ENCODE results near the gene CARMIL1.

The CARMIL1 gene

DNA sequence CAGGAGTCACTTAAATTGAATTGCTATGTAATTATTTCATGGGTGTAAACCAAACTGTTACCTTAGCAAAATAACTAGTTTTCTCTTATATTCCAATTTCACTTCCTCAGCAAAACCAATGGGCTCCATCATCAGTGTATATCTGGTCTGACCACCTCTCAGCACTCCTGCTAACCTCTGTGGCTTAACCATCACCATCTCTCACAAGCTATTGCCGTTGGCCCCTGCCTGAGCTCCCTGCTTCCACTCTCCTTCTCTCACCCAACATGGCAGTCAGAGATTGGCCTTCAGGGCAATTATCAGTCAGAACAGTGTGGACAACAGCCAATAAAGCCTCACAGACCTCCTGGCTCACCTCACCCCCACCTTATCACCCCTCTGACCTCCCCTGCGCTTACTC is 124.0 kb downstream of the CARMIL1 start:
- DNase-seq (ENCODE audit: low read depth) = no peak
- TF ChIP-seq, protein P1, sequence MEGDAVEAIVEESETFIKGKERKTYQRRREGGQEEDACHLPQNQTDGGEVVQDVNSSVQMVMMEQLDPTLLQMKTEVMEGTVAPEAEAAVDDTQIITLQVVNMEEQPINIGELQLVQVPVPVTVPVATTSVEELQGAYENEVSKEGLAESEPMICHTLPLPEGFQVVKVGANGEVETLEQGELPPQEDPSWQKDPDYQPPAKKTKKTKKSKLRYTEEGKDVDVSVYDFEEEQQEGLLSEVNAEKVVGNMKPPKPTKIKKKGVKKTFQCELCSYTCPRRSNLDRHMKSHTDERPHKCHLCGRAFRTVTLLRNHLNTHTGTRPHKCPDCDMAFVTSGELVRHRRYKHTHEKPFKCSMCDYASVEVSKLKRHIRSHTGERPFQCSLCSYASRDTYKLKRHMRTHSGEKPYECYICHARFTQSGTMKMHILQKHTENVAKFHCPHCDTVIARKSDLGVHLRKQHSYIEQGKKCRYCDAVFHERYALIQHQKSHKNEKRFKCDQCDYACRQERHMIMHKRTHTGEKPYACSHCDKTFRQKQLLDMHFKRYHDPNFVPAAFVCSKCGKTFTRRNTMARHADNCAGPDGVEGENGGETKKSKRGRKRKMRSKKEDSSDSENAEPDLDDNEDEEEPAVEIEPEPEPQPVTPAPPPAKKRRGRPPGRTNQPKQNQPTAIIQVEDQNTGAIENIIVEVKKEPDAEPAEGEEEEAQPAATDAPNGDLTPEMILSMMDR (IDR thresholded peaks at IDR 0.05; ENCODE audit: control insufficient read depth, extremely low read depth, insufficient read depth) = no peak
- H3K4me3 ChIP-seq (ENCODE audit: low read depth, low read length) = no peak overlapping the region

DNA sequence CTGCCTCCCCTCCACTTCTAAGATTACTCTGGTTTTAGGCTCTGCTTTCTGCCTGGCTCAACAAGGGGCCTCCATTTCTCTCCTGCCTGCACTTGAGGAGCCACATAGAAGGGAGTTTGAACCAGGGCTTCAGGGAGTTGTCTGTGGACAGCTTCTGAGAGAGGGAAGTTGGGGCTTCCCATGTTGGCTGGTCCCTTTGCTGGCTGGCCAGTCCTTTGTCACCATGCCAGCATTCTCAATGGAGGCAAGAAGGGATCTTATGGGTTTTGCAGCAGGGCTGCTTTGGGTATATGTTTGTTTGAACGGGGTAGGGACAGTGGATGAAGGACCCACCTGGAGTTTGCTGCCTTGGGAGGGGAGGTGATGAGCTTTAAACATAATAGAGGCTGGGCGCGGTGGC is 124.9 kb downstream of the CARMIL1 start:
- no peak overlapping the region for H3K4me3 ChIP-seq (ENCODE audit: low read depth, low read length)
- TF ChIP-seq, protein P1 (IDR thresholded peaks at IDR 0.05; ENCODE audit: control insufficient read depth, extremely low read depth, insufficient read depth) = no peak
- no peak for DNase-seq (ENCODE audit: low read depth)

DNA sequence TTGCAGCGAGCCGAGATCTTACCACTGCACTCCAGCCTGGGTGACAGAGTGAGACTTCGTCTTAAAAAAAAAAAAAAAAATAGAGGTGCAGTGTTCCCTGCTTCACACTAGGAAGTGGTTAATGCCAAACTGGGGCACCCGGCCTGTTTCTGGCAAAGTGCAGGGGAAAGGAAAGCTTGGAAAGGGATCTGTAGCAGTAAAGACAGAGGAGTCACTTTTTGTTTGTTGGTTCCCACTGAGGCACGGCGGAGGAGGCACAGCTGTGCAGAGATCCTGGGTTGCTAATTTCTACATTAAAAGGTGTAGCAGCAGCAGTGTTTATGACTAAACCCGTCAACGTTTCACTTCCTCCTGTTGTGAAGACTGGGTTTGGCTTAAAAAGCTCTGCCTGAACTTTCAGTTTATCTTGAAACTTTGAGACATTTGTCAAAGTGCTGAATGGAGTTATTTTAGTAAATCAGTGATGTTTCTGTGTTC is 125.6 kb downstream of the CARMIL1 start:
- DNase-seq (ENCODE audit: low read depth) = no peak
- TF ChIP-seq, protein P1 (IDR thresholded peaks at IDR 0.05; ENCODE audit: control insufficient read depth, extremely low read depth, insufficient read depth) = no peak
- H3K4me3 ChIP-seq (ENCODE audit: low read depth, low read length) = no peak overlapping the region

DNA sequence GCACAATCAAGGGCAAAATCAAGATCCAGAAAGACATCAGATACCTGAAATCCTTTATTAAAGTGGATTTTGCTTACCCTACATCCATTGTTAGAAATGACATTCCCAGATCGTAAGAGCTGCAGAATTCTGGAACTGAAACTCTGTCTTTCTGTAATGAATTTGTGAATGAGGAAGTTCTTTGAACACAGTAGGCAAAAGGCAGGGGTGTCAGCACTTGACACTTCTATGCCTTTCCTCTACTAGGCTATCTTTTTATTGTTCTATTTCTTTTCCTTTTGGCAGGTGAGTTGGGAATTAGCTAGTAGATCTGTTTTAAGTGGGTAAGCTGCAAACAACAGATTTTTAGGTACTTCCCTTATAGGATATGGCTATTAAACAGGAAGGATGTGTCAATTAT is 126.3 kb downstream of the CARMIL1 start:
- TF ChIP-seq, protein P1 (IDR thresholded peaks at IDR 0.05; ENCODE audit: control insufficient read depth, extremely low read depth, insufficient read depth) = no peak
- H3K4me3 ChIP-seq (ENCODE audit: low read depth, low read length) = no peak overlapping the region
- DNase-seq (ENCODE audit: low read depth) = no peak

DNA sequence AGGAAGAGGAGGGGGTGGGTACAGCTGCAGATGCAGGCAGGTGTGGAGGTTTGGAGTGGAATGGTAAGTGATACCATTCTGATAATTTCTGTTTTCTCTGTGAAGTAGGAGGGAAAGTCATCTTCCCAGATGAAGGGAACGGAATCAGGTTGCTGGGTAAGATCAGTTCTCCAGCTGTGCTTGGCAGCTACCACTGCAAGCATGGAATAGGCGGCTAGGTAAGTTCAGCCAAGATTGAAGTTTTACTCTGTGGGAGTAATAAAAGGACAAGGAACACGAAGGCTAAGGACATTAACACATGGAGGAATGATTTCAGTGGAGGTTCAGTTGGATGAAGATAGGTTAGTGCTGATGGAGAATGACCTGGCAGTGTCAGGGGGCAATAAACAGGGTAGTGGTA is 128.3 kb downstream of the CARMIL1 start:
- TF ChIP-seq, protein P1 (IDR thresholded peaks at IDR 0.05; ENCODE audit: control insufficient read depth, extremely low read depth, insufficient read depth) = no peak
- no peak overlapping the region for H3K4me3 ChIP-seq (ENCODE audit: low read depth, low read length)
- DNase-seq (ENCODE audit: low read depth) = no peak

DNA sequence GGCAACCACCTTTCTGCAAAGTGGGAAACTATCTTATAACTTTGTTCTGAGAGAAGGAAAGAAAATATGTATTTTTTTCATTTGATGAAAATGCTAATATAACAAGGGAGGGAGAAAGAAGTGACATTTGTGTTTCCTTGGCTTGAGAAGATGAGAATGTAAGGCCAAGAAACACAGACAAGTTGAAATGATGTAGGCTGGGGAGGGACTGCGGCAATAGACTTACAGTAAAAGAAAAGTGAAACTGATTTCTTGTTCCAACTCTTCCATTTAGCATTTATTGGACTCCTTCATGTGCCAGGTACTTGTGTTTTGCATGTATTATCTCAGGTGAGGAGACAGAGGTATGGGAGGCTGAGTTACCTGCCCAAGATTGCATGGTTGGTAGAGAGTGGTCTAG is 130.9 kb downstream of the CARMIL1 start:
- no peak for DNase-seq (ENCODE audit: low read depth)
- H3K4me3 ChIP-seq (ENCODE audit: low read depth, low read length) = no peak overlapping the region

More for the DNA sequence above, 130.9 kb downstream of the CARMIL1 start:
- TF ChIP-seq, protein P1 (IDR thresholded peaks at IDR 0.05; ENCODE audit: control insufficient read depth, extremely low read depth, insufficient read depth) = no peak

All from LNCaP clone FGC (cell line).